CD4-positive, alpha-beta T cell treated with Interferon gamma for 1 hour (primary cell): ENCODE results near the gene GNAQ.
"Not testable (repeated sequence)": the region's sequence is repeated elsewhere in the genome, so short reads cannot be mapped to it uniquely, and the experiment has no call there.

Experiments
- DNase-seq: peaks from one replicate; pipeline ENCODE4 v3.0.0-alpha.2; 2020

Gene GNAQ

DNA sequence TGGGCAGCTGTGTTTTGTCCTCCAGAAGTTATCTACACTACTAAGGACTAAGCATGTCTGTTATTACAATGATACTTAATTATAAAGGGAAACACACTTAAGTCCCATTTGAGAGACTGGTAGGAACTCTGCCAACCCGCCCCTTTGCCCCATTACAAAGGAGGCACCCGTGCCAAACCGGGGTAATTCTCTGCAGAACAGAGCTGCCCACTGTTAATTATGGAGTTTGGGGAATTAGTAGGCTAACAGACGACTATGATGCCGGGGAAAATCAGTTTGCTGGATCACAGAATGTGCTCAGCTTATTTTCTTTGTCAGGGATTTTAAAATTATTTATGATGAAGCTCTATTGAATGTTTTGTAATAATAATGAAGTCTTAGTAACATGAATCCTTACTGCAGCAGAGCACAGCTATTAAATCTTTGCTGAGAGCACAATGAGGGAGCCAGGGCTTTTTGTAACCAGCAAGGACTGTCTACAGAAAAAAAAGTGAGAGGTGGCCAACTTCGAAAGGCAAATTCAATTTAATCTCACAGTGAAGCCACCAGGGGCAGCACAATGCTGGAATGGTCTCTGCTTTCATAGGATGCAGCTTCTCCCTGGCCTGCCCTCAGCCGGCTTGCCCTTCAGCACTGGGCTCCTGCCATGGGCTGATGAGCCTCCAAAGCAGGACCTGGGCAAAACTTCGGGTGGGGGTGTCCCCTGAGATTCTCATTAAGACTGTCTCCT, 134.5 kb downstream of the GNAQ start:
- no peak for DNase-seq

DNA sequence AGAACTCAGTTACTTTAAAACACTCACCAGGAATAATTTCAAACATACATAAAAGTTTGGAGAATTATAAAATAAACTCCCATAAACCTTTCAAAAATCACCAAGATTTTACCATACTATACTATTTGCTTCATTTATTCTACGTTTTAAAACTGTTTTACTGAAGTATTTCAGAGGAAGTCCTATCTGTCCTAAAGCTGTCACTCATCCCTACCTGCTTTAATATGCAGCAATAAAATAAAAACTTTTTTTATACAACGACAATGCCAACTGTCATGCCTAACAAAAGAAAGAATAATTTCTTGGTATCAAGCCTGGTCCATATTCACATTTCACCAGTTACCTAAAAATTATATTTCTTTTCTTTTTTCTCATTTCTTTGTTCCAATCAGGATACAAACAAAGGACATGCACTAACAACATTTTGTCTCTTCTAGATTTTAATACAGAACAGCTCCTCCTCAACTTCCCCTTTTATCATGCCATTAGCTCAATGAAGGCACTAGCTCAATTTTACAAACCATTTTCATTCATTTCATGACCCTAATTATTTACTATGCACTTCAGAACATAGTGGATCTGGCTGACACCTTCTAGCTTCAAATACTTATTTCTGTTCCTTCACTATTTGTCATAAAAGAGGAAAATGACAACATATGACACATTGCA, 135.2 kb downstream of the GNAQ start:
- DNase-seq, result no peak

DNA sequence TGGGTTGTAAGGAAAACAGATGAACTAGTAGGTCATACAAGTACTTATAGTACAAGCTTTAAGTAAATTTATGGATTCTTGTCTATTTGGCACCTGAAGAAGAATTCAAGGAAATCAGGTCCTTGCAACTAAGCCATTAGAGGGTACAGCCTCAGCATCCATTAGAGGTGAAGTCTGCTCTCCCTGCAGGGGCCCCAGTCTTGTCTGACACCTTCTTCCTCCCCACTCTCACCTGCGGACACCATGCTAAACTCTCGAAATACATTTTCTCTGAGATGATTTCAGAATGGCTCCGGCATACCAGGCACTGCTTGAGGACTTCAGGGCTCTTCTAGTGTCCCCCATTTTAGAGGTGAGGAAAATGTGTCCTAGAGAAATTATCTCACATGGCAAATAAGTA, 137.9 kb downstream of the GNAQ start:
- no peak for DNase-seq

DNA sequence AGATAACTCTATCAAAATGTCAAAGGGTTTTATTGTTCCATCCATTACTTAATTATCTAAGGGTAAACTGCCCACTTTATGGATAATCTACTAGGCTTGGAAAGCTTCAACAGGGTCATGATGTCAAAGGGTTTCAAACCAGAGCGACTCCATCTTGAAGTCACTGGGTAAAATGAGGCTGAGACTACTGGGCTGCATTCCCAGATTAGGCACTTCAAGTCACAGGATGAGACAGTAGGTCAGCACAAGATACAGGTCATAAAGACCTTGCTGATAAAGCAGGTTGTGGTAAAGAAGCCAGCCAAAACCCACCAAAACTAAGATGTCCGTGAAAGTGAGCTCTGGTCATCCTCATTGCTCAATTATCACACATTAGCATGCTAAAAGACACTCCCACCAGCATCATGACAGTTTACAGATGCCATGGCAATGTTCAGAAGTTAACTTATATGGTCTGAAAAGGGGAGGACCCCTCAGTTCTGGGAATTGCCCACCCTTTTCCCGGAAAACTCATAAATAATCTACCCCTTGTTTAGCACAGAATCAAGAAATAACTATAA, 138.6 kb downstream of the GNAQ start:
- DNase-seq, result no peak

DNA sequence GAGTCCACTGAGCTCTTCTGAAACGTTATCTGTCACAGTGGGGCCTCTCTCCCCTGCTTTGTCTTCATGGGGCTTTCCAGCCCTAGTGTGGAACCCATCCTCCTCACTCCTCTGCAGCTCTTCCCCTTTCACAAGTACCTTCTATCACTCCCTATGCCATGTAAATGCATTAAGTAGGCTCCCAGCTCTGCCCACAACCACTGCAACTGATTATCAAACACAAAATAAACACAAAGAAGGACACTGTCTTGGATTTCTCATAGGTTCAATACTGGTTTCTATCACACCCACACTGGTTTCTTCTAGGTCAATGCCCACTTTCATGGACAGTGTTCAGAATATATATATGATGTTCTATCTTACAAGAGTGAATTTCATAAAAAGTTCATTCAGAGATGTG, 139.4 kb downstream of the GNAQ start:
- DNase-seq, result no peak

DNA sequence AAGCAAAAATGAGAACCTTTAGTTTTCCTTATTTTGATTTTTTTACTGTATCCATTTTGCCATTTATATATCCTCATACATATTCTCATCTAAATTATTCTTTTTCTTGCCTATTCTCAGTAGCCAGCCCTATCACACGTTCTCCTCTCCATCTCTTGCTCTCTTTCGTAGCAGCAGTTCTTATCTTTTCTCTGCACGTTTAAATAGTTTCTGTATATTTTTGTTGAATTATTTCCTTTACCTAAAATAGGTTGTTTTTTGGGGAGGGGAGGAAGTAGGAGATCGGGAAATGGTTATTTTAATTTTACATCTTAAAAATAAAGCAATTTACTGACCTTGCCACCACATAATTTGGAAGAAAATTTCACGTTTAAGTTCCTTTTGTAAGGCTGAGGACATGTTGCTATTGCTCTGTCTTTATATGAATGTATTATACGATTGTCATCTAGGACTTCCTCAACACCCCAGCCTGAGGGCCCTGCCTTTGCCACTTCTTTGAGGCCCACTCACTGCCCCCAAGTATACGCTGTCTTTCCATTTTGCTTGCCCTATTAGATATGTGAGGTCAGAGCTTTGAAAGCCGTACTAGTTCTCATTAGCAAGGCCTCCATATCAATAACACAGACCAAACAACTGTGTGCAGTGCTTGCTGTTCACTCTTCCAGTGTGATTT, 140.3 kb downstream of the GNAQ start:
- DNase-seq, result no peak

DNA sequence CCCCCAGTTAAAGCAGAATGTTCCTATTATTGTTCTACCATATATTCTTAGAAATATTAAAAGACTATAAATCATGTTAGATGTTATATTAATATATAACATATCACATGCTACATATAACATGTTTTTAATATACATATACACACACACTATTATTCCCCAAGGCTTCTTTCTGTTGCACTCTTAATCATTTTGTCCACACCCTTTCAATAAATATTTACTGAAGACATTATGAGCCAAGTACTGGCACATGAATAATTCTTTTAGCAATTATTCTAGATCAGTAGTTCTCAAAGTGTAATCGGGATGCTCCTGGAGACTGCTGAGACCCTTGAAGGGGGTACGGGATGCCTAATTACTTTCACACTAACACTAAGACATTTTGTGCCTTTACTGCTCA, 143.9 kb downstream of the GNAQ start:
- no peak for DNase-seq

DNA sequence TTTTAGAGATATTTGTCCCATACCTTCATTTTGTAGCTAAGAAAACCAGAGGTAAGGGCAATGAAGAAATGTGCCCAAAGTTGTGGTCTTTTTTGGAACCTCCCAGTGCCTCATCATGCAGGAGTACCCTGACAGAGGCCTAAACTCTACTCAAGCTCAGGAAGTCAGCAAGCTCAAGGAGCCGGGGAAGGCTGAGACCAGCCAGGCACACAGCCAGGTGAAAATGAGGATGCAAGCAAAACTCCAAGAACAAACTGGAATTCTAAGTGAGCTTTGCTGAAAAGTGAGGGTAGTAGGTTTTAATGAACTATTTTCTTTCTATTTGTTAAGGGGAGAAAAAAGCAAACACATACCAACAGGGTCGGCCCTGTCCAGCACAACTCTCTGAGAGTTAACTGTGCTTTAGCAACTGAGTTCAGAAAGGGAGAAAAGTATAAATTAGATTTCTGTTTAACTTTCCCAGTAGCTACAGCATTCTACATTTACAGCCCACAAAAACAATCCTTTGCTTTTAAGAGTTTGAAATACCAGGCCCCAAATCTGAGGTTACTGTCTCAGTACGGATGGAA, 146.4 kb downstream of the GNAQ start:
- no peak for DNase-seq

DNA sequence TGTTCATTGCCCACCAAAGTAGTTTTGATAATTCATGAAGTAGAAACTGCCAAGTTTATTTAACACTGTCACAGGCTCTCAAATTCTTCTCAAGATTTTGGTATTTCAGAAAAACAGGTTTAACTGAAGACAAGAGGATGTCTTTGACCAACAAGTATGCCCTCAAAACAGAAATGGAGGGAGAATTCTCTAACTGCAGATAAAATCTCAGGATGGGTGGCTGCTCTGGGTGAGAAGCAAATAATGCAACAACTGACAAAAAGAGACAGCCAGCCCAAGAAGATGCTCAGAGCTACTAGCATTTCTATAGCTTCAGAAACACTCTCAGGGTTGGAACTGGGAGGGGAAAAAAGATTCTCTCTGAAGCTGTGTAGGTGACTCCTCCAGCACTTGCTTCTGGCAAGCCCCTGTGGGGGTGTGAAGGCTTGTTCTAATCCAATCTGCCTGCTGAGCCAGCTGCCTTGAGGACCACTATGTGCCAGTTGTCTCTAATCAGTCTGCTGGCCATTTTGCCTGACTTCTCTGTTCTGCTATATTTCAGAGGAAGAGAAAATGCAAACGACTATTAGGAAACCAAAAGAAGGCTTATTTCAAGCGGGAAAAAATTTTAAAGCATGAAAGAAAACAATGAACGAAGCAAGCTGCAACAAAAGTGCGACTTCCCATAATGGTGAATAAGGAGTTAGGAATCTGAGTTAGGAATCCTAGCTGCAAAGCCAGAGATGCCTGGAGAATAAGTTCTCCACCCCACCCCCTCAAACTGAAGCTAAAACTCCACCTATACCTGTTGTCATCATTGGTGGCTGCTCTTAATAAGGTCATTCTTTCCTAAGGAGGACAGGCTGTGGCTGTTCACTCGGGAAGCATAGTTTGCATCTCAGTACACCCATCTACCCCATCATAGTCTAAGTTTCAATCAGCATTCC, 147.5 kb downstream of the GNAQ start:
- no peak for DNase-seq

DNA sequence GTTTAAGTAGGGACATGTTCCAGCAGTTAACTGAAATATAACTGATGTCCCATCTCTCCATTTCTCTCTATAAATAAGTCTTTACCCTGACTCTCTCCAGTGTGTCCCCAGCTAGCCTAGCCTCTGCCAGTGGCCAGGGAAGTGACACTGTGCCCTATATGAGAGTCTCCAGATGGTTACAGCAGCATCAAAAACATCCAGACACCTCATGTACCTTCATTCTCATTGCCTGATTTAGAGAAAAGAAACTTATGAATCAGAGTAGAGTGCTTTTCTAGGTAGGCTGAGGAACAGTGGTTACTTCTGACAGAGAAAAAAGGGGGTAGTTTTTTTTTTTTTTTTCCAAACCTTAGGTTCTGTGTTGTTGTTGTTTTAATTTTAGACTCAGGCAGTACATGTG, 148.5 kb downstream of the GNAQ start:
- no peak for DNase-seq

DNA sequence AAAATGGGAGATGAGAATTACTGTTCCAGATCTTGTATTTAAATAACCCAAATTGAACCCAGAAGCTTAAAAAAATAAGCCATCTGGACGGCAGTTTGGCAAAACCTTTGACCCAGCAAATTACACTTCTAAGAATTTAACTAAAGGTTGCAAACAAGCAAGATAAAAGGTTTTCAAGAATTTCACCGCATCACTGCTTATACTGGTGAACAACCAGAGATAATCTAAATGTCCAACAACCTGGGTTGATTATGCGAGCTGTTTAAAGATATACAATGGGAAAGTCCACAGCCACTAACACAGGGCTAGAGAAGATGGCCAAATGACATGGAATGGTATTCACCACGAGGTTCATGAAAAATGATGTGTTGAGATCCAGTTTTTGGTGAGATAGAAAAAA, 149.3 kb downstream of the GNAQ start:
- no peak for DNase-seq

DNA sequence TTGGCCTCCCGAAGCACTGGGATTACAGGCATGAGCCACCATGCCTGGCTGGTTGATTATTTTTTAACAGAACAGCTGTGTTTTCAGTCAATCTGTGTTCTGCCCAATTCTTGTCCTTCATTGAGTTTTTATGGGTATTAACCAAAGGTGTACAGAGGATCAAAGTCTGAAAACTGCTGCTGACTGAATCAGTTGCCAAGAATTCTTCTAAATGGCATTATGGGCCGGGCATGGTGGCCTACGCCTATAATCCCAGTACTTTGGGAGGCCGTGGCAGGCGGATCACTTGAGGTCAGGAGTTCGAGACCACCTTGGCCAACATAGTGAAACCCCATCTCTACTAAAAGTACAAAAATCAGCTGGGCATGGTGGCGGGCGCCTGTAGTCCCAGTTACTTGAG, 150.0 kb downstream of the GNAQ start:
- not testable (repeated sequence) for DNase-seq

DNA sequence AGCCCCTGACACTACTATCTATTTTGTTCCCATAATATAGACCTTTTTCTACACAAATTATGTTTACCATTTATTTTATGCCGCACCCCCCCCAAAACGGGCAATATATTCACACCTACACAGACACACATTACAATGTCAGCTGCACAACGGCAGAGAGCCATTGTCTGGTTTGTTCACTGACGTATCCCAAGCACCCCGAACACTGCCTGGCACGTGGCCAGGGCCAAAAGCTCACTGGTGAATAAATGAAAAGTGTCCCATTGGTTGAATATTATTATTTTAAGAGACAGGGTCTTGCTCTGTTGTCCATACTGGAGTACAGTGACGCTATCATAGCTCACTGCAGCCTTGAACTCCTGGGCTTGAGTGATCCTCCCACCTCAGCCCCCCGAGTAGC, 150.5 kb downstream of the GNAQ start:
- no peak for DNase-seq

DNA sequence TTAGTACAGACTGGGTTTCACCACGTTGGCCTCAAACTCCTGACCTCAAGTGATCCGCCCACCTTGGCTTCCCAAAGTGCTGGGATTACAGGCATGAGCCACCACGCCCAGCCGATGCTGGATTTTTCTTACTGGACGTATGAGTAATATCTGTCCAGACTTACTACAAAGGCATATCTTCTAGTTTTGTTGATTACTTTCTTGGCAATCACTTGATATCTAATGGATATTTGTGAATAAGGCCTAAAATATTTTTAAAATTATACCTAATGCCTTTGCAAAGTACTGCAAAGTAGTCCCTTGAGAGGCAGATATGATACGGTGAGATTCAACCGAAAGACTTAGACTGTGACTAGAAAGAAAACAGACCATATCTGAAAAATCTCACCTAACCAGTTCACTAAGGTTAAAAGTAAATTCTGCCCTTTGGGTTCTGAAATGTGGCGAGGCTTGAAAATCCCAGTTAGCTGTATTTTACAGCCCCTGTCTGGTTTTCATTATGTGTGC, 152.1 kb downstream of the GNAQ start:
- no peak for DNase-seq

DNA sequence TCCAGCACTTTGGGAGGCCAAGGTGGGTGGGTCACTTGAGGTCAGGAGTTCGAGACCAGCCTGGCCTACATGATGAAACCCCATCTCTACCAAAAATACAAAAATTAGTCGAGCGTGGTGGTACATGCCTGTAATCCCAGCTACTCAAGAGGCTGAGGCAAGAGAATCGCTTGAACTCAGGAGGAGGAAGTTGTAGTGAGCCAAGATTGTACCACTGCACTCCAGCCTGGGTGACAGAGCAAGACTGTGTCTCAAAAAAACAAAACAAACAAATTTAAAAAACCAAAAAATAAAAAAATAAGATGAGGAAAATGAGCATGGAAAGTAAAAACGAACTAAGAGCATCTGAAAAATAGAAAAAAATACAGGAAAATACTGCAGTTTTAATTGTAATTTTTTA, 152.8 kb downstream of the GNAQ start:
- DNase-seq, result not testable (repeated sequence)

DNA sequence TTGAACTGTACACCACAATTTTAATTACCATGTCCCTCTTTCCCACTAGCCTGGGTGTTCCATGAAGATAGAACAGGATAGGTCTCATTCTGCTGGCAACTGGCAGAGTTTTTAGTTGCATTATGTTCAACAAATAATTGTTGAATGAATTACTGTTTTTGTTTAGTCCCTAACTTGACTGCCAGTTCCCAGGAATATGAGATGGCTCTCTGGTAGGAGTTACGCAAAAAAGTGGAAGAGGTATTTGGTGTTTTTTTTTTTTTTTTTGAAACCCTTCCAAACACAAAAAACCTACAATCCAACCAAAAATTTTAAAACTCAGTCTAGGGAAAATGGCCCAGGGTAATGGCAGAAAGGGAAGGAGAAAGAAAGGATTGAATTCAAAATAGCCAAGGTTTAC, 153.6 kb downstream of the GNAQ start:
- no peak for DNase-seq

DNA sequence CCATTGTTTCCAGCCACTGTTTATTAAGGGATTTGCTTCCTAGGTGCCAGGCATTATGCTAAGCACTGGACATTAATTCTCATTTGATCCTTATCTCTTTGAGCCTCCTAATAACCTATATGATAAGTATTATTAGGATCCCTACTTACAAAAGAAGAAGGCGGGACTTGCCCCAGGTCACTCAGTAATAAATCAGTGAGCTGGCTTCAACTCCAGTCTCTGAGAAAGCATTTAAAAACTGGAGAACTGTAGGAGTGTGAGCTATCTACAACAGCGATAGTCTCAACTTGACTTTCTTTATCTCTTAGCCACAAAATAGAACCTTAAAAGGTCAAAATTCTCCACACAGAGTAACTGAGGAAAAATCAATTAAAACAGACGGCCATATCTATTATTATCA, 155.0 kb downstream of the GNAQ start:
- no peak for DNase-seq

DNA sequence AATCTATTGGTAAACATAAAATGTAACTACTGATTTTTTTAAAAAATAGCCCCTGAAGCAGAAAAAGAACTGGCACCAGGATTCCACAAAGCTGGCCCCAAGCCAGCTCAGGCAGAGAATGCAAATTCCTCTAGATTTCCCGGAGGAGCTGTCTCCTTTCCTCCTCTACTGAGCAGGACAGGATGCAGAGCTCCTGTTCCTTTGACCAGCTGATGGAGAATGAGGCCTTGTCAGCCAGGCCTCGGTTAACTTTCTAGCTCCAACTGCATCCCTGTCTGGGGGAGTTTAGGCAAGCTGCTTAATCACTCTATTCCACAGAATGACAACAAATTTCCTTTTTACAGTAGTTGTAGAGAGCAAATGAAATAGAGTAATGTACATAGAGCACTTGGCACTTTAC, 155.5 kb downstream of the GNAQ start:
- no peak for DNase-seq

DNA sequence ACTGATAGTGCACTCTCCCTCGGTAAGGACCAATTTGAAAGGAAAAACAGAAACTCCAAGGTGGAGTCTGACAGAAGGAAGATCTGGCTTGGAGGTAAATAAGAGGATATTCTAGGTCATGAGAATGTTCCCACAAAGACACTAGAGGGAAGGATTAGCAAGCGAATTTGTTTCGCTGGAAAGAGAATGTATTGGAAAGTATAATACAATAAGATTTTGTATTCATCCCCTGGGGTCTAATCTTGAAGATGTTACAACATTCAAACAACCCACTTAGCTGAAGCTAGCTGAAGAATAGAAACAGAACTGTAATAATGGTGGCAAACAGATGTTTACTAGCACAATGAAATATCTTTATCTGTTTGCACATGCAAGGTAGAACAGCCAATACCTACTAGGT, 158.7 kb downstream of the GNAQ start:
- DNase-seq, result no peak

DNA sequence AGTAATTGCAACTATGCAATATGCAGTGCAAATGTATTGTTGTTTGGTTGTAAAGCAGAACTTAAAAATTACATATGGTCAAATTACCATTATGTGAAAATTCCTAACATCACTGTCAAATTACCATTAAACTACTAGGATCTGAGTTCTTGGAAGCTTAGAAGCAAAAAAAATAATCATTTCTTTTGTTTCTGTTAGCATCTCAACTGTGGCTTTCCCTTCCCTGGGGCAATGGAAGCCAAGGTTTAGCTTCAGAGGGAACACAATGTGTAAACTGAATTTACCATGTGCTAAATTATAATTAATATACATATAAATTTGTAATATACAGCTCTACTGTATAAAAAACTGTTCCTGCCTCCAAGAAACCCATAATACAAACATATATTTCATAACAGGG, 159.4 kb downstream of the GNAQ start:
- no peak for DNase-seq

DNA sequence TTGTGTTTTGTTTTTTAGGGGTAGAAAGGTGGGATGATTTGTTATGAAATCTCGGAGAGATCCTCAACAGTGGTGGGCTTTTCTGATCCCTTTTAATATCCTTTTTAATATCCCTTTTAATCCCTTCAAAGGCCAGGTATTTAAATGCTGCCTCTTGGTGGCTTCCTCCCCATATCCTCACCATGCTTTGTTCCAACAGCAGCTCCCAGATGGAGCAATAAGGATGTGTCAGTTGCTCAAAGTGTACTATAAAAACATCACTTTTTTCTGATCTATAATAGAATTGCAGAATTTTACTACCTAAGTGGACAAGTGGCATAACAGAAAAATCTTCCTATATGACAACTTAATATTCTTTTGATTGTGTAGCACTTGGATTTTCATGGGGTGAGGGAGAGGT, 160.1 kb downstream of the GNAQ start:
- no peak for DNase-seq

DNA sequence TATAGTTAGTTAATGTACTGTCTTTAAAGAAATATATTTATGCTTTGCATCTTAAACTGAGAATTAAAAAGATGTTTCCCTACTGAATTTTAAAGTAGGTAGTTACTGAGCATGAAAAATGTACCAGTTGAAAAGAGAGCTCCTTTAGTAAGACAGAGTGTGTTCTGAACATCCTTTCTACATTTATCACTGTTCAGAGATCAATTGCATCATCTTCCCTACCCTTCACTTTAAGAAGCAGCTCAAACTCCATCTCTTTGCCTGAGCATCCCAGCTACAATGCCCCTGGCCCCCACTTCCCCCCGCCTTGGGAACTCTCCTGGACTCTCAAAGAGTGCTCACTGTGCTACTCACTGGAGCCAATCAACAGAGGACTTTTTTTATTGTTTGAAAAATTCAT, 164.7 kb downstream of the GNAQ start:
- no peak for DNase-seq
